ENCODE results near the gene MPST. TPM values are rescaled to one million over a fixed set of nuclear protein-coding genes. Genes with fewer than 3 reads are reported as not detected.
"Not testable (repeated sequence)": the region's sequence is repeated elsewhere in the genome, so short reads cannot be mapped to it uniquely, and the experiment has no call there.

Gene MPST
- total RNA-seq, 1 donor from 2014 or later: 48.5 TPM

GRCh38 chr22:37065180-37065579 lies 45.6 kb downstream of the MPST start:
- H3K4me3 ChIP-seq (ENCODE audit: low read length in 3 of 3): no peak overlapping the region
- no peaks in the 10 kb centered on the region for H3K9me3 ChIP-seq (ENCODE audit: control insufficient read depth in 3 of 3, low read length in 3 of 3)
- no peaks in the 10 kb centered on the region for H3K4me1 ChIP-seq (ENCODE audit: control insufficient read depth in 3 of 3, insufficient read depth in 3 of 3, low read length in 3 of 3)
- H3K27me3 ChIP-seq (ENCODE audit: control insufficient read depth in 3 of 3, insufficient read depth in 3 of 3, low read length in 3 of 3): peaks cover 30 to 38% (median 33%) of the 10 kb centered on the region in 3 donors
- H3K36me3 ChIP-seq (ENCODE audit: control insufficient read depth in 3 of 3, insufficient read depth in 3 of 3, low read length in 3 of 3): no peaks in the 10 kb centered on the region
- H3K9ac ChIP-seq (ENCODE audit: low read depth in 1 of 3, low read length in 3 of 3): no peak overlapping the region
- H3K27ac ChIP-seq (ENCODE audit: low read depth, low read length): no peak overlapping the region

DNA sequence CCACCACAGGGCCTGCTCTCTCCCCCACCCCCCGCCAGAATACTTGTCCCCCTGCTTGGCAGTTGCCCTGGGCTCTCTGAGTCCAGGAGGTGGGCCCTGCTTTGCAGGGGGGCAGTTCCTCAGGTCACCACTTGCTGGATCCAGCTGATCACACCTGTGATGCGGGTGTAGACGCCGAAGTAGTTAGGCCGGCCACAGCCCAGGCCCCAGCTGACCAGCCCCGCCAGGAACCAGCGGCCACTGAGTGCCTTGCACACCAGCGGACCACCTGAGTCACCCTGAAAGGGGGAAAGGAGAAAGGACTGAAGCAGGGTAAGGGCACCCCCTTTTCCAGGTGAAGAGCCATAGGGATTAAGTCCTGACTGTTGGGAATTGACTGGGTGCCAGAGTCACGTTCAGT lies 46.4 kb downstream of the MPST start:
- Histone ChIP-seq H3K9me3 (ENCODE audit: control insufficient read depth in 3 of 3, low read length in 3 of 3) (no peaks in the 10 kb centered on the region), H3K4me3 (ENCODE audit: low read length in 3 of 3) (no peak overlapping the region), H3K27me3 (ENCODE audit: control insufficient read depth in 3 of 3, insufficient read depth in 3 of 3, low read length in 3 of 3) (peaks cover 36 to 43% (median 41%) of the 10 kb centered on the region in 3 donors), H3K4me1 (ENCODE audit: control insufficient read depth in 3 of 3, insufficient read depth in 3 of 3, low read length in 3 of 3) (no peaks in the 10 kb centered on the region), H3K27ac (ENCODE audit: low read depth, low read length) (no peak overlapping the region), H3K9ac (ENCODE audit: low read depth in 1 of 3, low read length in 3 of 3) (no peak overlapping the region), H3K36me3 (ENCODE audit: control insufficient read depth in 3 of 3, insufficient read depth in 3 of 3, low read length in 3 of 3) (no peaks in the 10 kb centered on the region)

- Histone ChIP-seq H3K27me3 (ENCODE audit: control insufficient read depth in 3 of 3, insufficient read depth in 3 of 3, low read length in 3 of 3) (peaks cover 39 to 55% (median 49%) of the 10 kb centered on the region in 3 donors), H3K36me3 (ENCODE audit: control insufficient read depth in 3 of 3, insufficient read depth in 3 of 3, low read length in 3 of 3) (no peaks in the 10 kb centered on the region), H3K4me1 (ENCODE audit: control insufficient read depth in 3 of 3, insufficient read depth in 3 of 3, low read length in 3 of 3) (no peaks in the 10 kb centered on the region), H3K9ac (ENCODE audit: low read depth in 1 of 3, low read length in 3 of 3) (no peak overlapping the region), H3K27ac (ENCODE audit: low read depth, low read length) (no peak overlapping the region), H3K9me3 (ENCODE audit: control insufficient read depth in 3 of 3, low read length in 3 of 3) (no peaks in the 10 kb centered on the region), H3K4me3 (ENCODE audit: low read length in 3 of 3) (no peak overlapping the region)
Measured at GRCh38 chr22:37067428-37067827, 47.9 kb downstream of the MPST start.

DNA sequence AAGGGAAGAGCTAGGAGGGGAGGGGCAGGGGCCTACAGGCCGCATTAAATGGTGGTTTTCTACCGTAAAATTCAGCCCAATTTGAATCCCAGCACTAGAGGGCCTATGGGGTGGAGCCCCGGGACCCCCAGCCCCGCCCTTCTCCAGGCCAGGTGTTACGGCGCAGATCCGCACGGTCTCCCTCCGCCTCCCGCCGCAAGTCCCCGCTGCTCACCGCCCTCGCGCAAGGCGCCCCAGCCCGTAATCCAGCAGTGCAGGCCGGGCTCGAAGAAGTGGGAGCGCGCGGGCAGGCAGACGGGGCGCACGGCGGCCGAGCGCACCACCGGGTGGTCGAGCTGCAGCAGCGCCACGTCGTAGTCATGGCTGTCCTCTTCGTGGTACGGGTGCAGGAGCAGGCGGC lies 49.3 kb downstream of the MPST start:
- no peaks in the 10 kb centered on the region for H3K4me1 ChIP-seq (ENCODE audit: control insufficient read depth in 3 of 3, insufficient read depth in 3 of 3, low read length in 3 of 3)
- H3K9ac ChIP-seq (ENCODE audit: low read depth in 1 of 3, low read length in 3 of 3): no peak overlapping the region
- no peaks in the 10 kb centered on the region for H3K9me3 ChIP-seq (ENCODE audit: control insufficient read depth in 3 of 3, low read length in 3 of 3)
- H3K4me3 ChIP-seq (ENCODE audit: low read length in 3 of 3): no peak overlapping the region
- H3K27me3 ChIP-seq (ENCODE audit: control insufficient read depth in 3 of 3, insufficient read depth in 3 of 3, low read length in 3 of 3): peaks cover 50 to 66% (median 55%) of the 10 kb centered on the region in 3 donors
- no peaks in the 10 kb centered on the region for H3K36me3 ChIP-seq (ENCODE audit: control insufficient read depth in 3 of 3, insufficient read depth in 3 of 3, low read length in 3 of 3)
- no peak overlapping the region for H3K27ac ChIP-seq (ENCODE audit: low read depth, low read length)

DNA sequence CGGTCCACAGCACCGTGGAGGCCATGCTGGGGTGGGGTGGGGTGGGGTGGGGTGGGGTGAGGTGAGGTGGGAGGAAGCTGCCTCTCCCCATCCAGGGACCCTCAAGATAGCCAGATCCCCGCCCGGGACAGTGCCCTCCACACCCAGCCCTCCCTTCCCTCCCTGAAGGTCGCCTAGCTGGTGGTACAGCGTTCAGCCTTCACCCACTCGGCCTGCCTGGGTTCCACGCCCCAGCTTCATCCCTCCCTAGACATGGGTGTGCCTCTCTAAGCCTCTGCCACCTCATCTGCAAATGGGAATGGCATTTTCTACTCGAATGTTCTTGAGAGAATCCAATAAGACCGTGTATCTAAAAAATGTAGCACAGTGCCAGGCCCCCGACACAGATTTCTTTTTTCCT lies 49.8 kb downstream of the MPST start:
- Histone ChIP-seq H3K4me1 (ENCODE audit: control insufficient read depth in 3 of 3, insufficient read depth in 3 of 3, low read length in 3 of 3) (no peaks in the 10 kb centered on the region), H3K27me3 (ENCODE audit: control insufficient read depth in 3 of 3, insufficient read depth in 3 of 3, low read length in 3 of 3) (peaks cover 54 to 70% (median 59%) of the 10 kb centered on the region in 3 donors), H3K9ac (ENCODE audit: low read depth in 1 of 3, low read length in 3 of 3) (no peak overlapping the region), H3K36me3 (ENCODE audit: control insufficient read depth in 3 of 3, insufficient read depth in 3 of 3, low read length in 3 of 3) (no peaks in the 10 kb centered on the region), H3K9me3 (ENCODE audit: control insufficient read depth in 3 of 3, low read length in 3 of 3) (no peaks in the 10 kb centered on the region), H3K27ac (ENCODE audit: low read depth, low read length) (no peak overlapping the region), H3K4me3 (ENCODE audit: low read length in 3 of 3) (no peak overlapping the region)

- Histone ChIP-seq H3K36me3 (ENCODE audit: control insufficient read depth in 3 of 3, insufficient read depth in 3 of 3, low read length in 3 of 3) (no peaks in the 10 kb centered on the region), H3K4me3 (ENCODE audit: low read length in 3 of 3) (no peak overlapping the region), H3K9ac (ENCODE audit: low read depth in 1 of 3, low read length in 3 of 3) (no peak overlapping the region), H3K9me3 (ENCODE audit: control insufficient read depth in 3 of 3, low read length in 3 of 3) (no peaks in the 10 kb centered on the region), H3K27ac (ENCODE audit: low read depth, low read length) (no peak overlapping the region), H3K27me3 (ENCODE audit: control insufficient read depth in 3 of 3, insufficient read depth in 3 of 3, low read length in 3 of 3) (peaks cover 58 to 74% (median 63%) of the 10 kb centered on the region in 3 donors), H3K4me1 (ENCODE audit: control insufficient read depth in 3 of 3, insufficient read depth in 3 of 3, low read length in 3 of 3) (no peaks in the 10 kb centered on the region)
Measured at GRCh38 chr22:37069719-37070118, 50.2 kb downstream of the MPST start.

DNA sequence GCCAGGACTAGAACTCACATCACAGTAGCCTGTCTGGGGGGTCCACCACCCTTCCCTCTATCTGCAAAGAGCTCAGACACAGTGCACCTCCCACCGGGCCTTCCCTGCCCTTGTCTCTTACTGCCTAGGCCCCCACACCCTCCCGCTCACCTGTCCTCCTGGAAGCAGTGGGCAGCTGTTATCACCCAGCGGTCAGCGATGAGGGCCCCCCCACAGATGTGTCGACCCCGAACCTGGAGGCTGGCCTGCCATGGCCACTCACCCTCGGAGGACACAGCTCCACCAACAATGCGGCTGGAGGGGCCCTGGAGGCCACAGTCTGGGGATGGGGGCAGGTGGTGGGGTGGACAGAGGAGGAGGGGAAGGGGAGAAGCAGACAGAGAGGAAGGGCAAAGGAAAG lies 50.8 kb downstream of the MPST start:
- Histone ChIP-seq H3K9ac (ENCODE audit: low read depth in 1 of 3, low read length in 3 of 3) (no peak overlapping the region), H3K4me3 (ENCODE audit: low read length in 3 of 3) (no peak overlapping the region), H3K4me1 (ENCODE audit: control insufficient read depth in 3 of 3, insufficient read depth in 3 of 3, low read length in 3 of 3) (no peaks in the 10 kb centered on the region), H3K36me3 (ENCODE audit: control insufficient read depth in 3 of 3, insufficient read depth in 3 of 3, low read length in 3 of 3) (no peaks in the 10 kb centered on the region), H3K27ac (ENCODE audit: low read depth, low read length) (no peak overlapping the region), H3K27me3 (ENCODE audit: control insufficient read depth in 3 of 3, insufficient read depth in 3 of 3, low read length in 3 of 3) (peaks cover 64 to 80% (median 69%) of the 10 kb centered on the region in 3 donors), H3K9me3 (ENCODE audit: control insufficient read depth in 3 of 3, low read length in 3 of 3) (no peaks in the 10 kb centered on the region)

DNA sequence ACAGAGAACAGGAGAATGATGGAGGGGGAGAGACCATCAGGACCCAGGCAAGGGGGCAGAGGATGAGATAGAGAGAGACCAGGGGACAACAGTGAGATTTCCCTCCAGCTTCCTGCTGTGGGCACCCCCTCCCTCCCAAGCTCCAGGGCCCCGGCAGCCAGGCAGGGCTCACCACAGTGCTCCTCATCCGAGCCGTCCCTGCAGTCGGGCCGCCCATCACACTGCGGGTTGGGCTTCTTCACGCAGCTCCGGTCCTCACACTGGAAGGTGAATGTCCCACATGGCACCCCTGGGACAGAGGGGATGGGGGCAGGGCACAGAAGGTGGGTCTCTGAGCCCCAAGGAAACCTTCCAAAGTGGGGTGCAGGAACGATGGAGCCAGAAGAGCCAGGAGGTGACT lies 51.2 kb downstream of the MPST start:
- Histone ChIP-seq H3K9me3 (ENCODE audit: control insufficient read depth in 3 of 3, low read length in 3 of 3) (no peaks in the 10 kb centered on the region), H3K36me3 (ENCODE audit: control insufficient read depth in 3 of 3, insufficient read depth in 3 of 3, low read length in 3 of 3) (no peaks in the 10 kb centered on the region), H3K27me3 (ENCODE audit: control insufficient read depth in 3 of 3, insufficient read depth in 3 of 3, low read length in 3 of 3) (peaks cover 65 to 78% (median 71%) of the 10 kb centered on the region in 3 donors), H3K4me3 (ENCODE audit: low read length in 3 of 3) (no peak overlapping the region), H3K9ac (ENCODE audit: low read depth in 1 of 3, low read length in 3 of 3) (no peak overlapping the region), H3K27ac (ENCODE audit: low read depth, low read length) (no peak overlapping the region), H3K4me1 (ENCODE audit: control insufficient read depth in 3 of 3, insufficient read depth in 3 of 3, low read length in 3 of 3) (no peaks in the 10 kb centered on the region)

DNA sequence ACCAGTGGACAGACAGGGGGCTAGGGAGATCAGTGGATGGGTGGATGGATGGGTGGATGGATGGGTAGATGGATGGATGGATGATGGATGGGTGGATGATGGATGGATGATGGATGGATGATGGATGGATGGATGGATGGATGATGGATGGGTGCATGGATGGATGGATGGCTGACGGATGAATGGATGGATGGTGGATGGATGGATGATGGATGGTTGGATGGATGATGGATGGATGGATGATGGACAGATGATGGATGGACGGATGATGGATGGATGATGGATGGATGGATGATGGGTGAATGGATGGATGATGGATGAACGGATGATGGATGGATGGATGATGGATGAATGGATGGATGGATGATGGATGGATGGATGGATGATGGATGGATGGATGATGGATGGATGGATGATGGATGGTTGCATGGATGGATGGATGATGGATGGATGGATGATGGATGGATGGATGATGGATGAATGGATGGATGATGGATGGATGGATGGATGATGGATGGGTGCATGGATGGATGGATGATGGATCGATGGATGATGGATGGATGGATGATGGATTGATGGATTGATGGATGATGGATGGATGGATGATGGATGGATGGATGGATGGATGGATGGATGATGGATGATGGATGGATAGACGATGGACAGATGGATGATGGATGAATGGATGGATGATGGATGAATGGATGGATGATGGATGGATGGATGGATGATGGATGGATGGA lies 52.5 kb downstream of the MPST start:
- not testable (repeated sequence) for H3K4me1 ChIP-seq (ENCODE audit: control insufficient read depth in 3 of 3, insufficient read depth in 3 of 3, low read length in 3 of 3); H3K27ac ChIP-seq (ENCODE audit: low read depth, low read length); H3K9ac ChIP-seq (ENCODE audit: low read depth in 1 of 3, low read length in 3 of 3); H3K36me3 ChIP-seq (ENCODE audit: control insufficient read depth in 3 of 3, insufficient read depth in 3 of 3, low read length in 3 of 3); H3K4me3 ChIP-seq (ENCODE audit: low read length in 3 of 3); H3K9me3 ChIP-seq (ENCODE audit: control insufficient read depth in 3 of 3, low read length in 3 of 3)
- peaks cover 69 to 78% (median 76%) of the 10 kb centered on the region in 3 donors for H3K27me3 ChIP-seq (ENCODE audit: control insufficient read depth in 3 of 3, insufficient read depth in 3 of 3, low read length in 3 of 3)

GRCh38 chr22:37072673-37073072 lies 53.1 kb downstream of the MPST start:
- Histone ChIP-seq H3K9ac (ENCODE audit: low read depth in 1 of 3, low read length in 3 of 3) (no peak overlapping the region), H3K9me3 (ENCODE audit: control insufficient read depth in 3 of 3, low read length in 3 of 3) (no peaks in the 10 kb centered on the region), H3K36me3 (ENCODE audit: control insufficient read depth in 3 of 3, insufficient read depth in 3 of 3, low read length in 3 of 3) (no peaks in the 10 kb centered on the region), H3K27me3 (ENCODE audit: control insufficient read depth in 3 of 3, insufficient read depth in 3 of 3, low read length in 3 of 3) (peaks cover 69 to 79% (median 75%) of the 10 kb centered on the region in 3 donors), H3K27ac (ENCODE audit: low read depth, low read length) (no peak overlapping the region), H3K4me3 (ENCODE audit: low read length in 3 of 3) (no peak overlapping the region), H3K4me1 (ENCODE audit: control insufficient read depth in 3 of 3, insufficient read depth in 3 of 3, low read length in 3 of 3) (no peaks in the 10 kb centered on the region)
